Fibroblast of skin of left quadriceps (primary cell): ENCODE data around the gene NTSR1.
A peak's percentile ranks its signal among the peaks of the same experiment; 100 is the strongest.

Experiments used
- DNase-seq, 2 experiments: peaks; one replicate each; pipeline ENCODE4 v3.0.0-alpha.2; 2013; ENCODE audit warnings: low read depth in 2 of 2

NTSR1 gene

DNA sequence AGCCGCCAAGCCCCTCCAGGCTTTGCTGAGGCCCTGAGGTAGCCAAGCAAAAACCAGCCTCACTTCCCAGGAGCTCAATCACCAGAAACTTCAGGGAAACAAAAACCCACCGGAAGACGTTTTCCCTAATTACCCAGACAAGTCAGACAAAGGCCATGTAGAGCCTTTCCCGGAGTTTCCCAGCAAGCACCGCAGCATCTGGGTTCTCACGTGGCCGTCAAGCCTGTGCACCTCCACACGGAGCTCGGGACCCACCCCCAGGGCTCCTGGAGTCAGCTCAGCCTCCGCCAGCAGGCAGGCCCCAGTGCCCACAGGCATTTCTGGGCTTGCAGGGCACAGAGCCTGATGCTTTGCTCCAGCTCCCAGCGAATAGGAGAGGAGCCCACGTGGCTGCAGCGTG is 77.5 kb downstream of the NTSR1 start:
- no peak for DNase-seq

DNA sequence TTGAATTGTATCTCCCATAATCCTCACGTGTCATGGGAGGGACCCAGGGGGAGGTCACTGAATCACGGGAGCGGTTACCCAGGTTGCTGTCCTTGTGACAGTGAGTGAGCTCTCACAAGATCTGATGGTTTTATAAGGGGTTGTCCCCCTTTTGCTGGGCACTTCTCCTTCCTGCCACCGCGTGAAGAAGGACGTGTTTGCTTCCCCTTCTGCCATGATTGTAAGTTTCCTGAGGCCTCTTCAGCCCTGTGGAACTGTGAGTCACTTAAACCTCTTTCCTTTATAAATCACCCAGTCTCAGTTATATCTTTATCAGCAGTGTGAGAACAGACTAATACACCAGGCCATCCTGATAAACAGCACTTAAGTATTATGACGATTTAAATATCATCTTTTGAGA is 78.7 kb downstream of the NTSR1 start:
- DNase-seq = no peak

GRCh38 chr20:62787866-62788265 is 79.2 kb downstream of the NTSR1 start:
- no peak for DNase-seq

GRCh38 chr20:62788607-62789006 is 80.0 kb downstream of the NTSR1 start:
- no peak for DNase-seq

DNA sequence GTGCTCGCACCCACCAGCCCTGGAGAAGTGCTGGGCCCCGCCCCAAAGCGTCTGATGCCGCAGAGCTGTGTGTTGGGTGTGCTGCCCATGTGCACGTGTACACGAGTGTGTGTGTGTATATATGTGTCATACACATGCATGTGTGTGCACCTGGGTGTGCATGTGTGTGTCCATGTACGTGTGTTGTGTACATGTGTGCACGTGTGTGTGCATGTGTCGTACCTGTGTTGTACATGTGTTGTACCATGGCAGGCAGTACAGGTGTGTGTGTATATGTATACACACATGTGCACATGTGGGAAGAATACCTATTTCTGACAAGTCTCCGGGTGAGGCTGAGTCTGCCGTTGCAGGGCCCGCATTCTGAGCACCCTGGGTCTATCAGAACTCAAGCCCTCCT is 81.4 kb downstream of the NTSR1 start:
- DNase-seq = no peak

DNA sequence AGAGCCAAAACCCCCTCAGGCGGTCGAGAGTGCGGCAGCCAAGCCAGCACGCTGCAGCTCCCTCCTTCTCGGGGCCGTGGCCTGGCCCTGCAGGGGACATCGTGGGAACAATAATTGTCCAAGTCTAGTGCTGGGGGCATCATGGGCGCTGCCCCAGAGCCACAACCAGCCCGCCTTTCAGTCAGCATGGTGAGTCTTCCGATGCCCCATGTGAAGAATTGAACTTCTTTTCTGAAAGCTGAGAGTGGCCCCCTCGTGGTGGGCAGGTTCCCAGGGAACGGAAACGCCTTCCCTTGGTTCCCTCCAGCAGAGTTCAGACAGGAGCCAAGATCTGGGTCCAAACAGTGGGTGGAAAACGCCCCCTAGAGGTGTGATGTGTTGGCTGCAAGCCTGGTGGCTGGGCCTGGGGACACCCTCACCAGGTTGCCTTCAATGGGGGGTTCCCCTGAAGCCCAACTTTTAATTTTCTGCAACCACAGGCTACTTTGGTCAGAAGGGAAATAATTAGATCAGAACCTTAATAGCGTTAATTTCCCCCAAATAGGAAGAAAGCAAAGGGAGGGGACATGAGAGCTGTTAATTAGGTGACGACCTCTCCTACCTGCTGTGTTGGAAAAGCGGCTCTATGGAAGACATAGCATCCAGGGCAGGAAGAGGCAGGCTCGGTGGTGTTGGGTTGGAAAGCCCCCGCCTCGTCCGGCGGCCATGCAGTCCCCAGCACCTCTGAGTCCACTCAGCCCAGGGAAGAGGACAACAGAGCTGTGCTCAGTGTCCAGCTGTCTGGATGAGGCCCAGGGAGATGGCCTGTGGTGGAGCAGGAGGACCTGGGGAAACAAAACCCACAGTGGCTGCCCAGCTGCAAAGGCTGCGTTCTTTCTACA is 82.9 kb downstream of the NTSR1 start:
- DNase-seq = peak; percentile 78 to 81

- DNase-seq = no peak
Observed at GRCh38 chr20:62792182-62792939, 83.7 kb downstream of the NTSR1 start.

- DNase-seq = no peak
Observed at GRCh38 chr20:62792940-62793756, 84.5 kb downstream of the NTSR1 start.

DNA sequence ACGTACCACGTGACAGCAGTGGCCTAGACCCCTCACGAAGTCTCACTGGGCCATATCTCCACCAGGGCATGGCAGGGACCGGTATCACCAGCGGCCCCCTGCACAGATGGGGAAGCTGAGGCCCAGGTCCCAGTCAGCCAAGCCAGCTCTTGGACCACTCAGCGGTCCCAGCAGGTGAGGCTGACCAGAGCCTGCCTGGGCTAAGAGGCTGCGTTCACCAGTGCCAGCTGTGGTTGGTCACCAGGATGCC is 85.0 kb downstream of the NTSR1 start:
- DNase-seq = no peak

- DNase-seq = peak; percentile 91
Observed at GRCh38 chr20:62794007-62794724, 85.5 kb downstream of the NTSR1 start.

GRCh38 chr20:62795023-62795761 is 86.6 kb downstream of the NTSR1 start:
- DNase-seq = no peak

- DNase-seq = no peak
Observed at GRCh38 chr20:62796699-62797491, 88.3 kb downstream of the NTSR1 start.

DNA sequence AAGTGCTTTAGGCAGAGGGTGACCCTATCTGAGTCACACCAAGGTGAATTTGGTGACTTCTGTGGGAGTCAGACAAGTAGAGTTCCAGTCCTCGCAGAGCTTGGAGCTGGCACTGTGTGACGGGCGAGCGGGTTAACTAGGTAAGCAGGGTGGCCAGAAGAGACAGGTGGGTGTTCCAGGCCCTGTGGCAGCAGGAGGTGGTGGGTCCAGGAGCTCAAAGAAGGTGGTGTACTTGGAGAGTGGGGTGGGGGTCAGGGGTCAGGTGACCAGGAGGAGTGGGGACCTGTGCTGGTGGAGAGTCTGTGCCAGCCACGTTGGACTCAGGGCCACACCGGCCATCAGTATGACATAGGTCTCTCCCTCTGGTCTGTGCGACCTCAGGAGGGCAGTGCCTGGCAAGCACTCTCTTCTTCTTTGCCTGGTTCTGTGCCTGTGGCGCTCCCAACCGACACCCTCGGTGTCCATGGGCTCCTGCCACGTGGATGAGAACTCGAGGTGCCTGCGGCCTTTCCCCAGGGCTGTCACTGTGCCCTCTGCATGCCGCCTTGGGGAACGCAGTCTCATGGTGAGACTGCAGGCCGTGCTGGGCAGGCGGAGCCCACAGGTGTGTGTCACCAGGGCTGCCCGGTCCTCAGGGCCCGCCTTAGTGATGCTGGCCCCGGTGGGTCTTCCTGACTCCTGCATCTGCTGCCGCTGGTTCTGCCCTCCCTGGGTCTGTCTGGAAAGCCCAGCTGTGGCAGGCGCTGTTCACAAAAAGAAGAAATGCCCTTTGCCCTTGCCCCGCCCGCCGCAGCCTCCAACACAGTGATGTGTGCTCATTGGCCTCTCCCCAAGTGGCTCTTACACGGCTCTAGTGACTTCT is 89.3 kb downstream of the NTSR1 start:
- no peak for DNase-seq

DNA sequence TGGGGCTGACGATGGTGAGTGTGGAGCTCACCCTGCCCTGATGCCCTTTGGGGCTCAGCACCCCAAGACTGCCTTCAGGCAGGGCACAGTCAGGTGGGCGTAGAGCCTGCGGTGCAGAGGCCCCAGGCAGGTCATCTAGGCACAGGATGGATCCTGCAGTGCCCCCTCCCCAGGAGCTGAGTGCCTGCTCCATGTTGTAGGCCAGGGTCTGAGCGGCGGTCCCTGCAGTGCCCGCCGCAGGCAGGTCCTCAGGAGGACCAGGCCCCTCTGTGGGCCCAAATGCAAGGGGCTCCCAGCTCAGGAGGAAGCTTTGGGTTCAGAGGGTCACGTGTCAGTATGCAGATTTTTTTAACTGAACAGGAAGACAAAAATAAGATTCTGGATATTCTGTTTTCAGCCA is 90.4 kb downstream of the NTSR1 start:
- no peak for DNase-seq

DNA sequence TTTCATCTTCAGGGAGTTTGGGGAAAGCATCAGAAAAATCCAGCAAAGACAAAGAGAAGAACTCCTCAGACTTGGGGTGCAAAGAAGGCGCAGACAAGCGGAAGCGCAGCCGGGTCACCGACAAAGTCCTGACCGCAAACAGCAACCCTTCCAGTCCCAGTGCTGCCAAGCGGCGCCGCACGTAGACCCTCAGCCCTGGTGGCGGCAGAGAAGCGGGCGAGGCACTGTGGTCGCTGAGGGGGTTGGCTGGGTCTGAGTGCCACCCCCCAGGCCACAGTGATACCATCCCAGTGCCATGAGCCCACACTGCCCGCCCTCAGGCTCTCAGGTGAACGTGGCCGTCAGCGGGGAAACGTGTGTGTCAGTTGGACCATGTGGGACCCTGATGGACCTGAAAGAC is 90.8 kb downstream of the NTSR1 start:
- DNase-seq = no peak

GRCh38 chr20:62799873-62800272 is 91.2 kb downstream of the NTSR1 start:
- DNase-seq = no peak

DNA sequence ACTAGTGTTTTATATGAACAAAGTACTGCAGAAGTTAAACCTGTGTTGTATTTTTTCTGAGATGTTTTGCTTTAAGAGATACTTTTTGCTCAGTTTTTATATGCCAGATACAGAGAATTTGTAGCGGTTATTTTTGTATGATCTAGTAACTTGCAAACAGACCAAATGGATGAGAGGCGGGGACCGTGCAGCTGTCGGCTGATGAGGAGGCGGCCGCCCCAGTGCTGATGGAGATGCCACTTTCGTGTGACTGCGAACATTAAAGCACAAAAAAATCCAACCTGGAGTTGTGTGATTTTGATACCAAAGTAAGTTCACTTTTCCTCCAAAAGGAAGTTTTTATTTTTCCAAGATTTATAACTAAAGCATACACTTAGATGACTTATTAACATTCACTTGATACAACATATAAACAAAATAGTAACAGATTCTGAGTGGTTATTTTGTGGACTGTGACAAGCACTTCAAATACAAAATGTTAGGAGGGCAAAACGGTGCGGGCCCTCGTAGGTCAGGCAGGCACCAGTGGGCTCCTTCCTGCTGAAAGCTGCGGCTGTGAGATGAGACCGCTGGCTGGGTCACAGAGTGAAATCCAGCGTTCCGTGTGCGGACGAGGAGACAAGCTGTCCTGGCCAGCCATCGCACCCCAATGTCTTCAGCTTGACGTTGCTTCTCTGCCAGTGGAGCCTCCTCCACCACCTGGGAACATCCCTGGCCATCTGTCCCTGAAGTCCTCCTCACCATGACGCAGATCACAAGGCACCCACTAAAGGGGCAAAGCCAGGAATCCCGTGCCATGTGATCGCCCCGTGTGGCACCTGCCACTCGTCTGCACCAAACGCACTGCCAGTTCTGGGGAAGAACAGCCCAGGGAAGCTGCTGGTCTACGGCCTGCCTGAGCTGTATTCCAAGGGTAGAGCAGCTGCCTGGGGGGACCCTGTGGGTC is 92.0 kb downstream of the NTSR1 start:
- DNase-seq = no peak
